H9 (cell line): ENCODE data around the gene PRIM2. TPM values are rescaled to one million over a fixed set of nuclear protein-coding genes. Genes with fewer than 3 reads are reported as not detected.
"Not testable (repeated sequence)": the region's sequence is repeated elsewhere in the genome, so short reads cannot be mapped to it uniquely, and the experiment has no call there.

Experiments used
- DNase-seq: peaks from one replicate; pipeline ENCODE4 v3.0.0-alpha.2; 2017
- H2AFZ ChIP-seq: one replicate; pipeline ENCODE4 v1.6.1; 2013; ENCODE audit warnings: mild to moderate bottlenecking, low read length, control low read depth, moderate library complexity
- H2AK5ac ChIP-seq: 2 replicates; pipeline ENCODE4 v1.6.1; 2013; ENCODE audit warnings: low read length, control low read depth, mixed read lengths; ENCODE audit not compliant: insufficient read length
- H2BK120ac ChIP-seq: one replicate; pipeline ENCODE4 v1.6.1; 2013; ENCODE audit warnings: low read depth, mild to moderate bottlenecking, low read length, control low read depth, inconsistent platforms; ENCODE audit not compliant: poor library complexity, severe bottlenecking
- H2BK12ac ChIP-seq: 2 replicates; pipeline ENCODE4 v1.6.1; 2013; ENCODE audit warnings: low read length, control low read depth, mixed read lengths, low read depth; ENCODE audit not compliant: insufficient read length
- H2BK15ac ChIP-seq: 2 replicates; pipeline ENCODE4 v1.6.1; 2013; ENCODE audit warnings: low read depth, low read length, control low read depth
- H2BK20ac ChIP-seq: one replicate; pipeline ENCODE4 v1.6.1; 2013; ENCODE audit warnings: low read depth, mild to moderate bottlenecking, low read length, control low read depth, inconsistent platforms; ENCODE audit not compliant: poor library complexity, severe bottlenecking
- H2BK5ac ChIP-seq: 2 replicates; pipeline ENCODE4 v1.6.1; 2013; ENCODE audit warnings: low read length, control low read depth, mixed read lengths; ENCODE audit not compliant: insufficient read length
- H3K14ac ChIP-seq: 2 replicates; pipeline ENCODE4 v1.6.1; 2013; ENCODE audit warnings: low read length, control low read depth; ENCODE audit not compliant: insufficient read depth
- H3K18ac ChIP-seq: 2 replicates; pipeline ENCODE4 v1.6.1; 2013; ENCODE audit warnings: low read depth, mild to moderate bottlenecking, mixed read lengths, low read length, control low read depth; ENCODE audit not compliant: insufficient read length
- H3K23ac ChIP-seq: 2 replicates; pipeline ENCODE4 v1.6.1; 2013; ENCODE audit warnings: low read length, control low read depth, mixed read lengths, low read depth; ENCODE audit not compliant: insufficient read length
- H3K23me2 ChIP-seq: 2 replicates; pipeline ENCODE4 v1.6.1; 2013; ENCODE audit warnings: low read depth, mild to moderate bottlenecking, mixed read lengths, low read length, control low read depth; ENCODE audit not compliant: insufficient read length, poor library complexity, severe bottlenecking
- H3K27ac ChIP-seq: 2 replicates; pipeline ENCODE4 v1.5.1; 2013; ENCODE audit warnings: low read length, control low read depth, mixed read lengths, low read depth; ENCODE audit not compliant: insufficient read length
- H3K27me3 ChIP-seq: 2 replicates; pipeline ENCODE4 v1.6.1; 2013; ENCODE audit warnings: low read length, control low read depth, inconsistent platforms; ENCODE audit not compliant: insufficient read depth
- H3K4ac ChIP-seq: 2 replicates; pipeline ENCODE4 v1.6.1; 2013; ENCODE audit warnings: low read depth, mild to moderate bottlenecking, control low read depth, inconsistent platforms, low read length, moderate library complexity
- H3K4me1 ChIP-seq: 2 replicates; pipeline ENCODE4 v1.6.1; 2013; ENCODE audit warnings: low read length, control low read depth, inconsistent platforms; ENCODE audit not compliant: insufficient read depth
- H3K4me2 ChIP-seq: 2 replicates; pipeline ENCODE4 v1.6.1; 2013; ENCODE audit warnings: low read length, control low read depth, mixed read lengths; ENCODE audit not compliant: insufficient read length, insufficient read depth
- H3K56ac ChIP-seq: 2 replicates; pipeline ENCODE4 v1.6.1; 2013; ENCODE audit warnings: low read depth, mild to moderate bottlenecking, mixed read lengths, low read length, control low read depth; ENCODE audit not compliant: insufficient read length
- H3K79me1 ChIP-seq: 2 replicates; pipeline ENCODE4 v1.6.1; 2013; ENCODE audit warnings: low read depth, mild to moderate bottlenecking, moderate library complexity, low read length, control low read depth, inconsistent platforms; ENCODE audit not compliant: insufficient read depth, poor library complexity, severe bottlenecking
- H3K79me2 ChIP-seq: 2 replicates; pipeline ENCODE4 v1.6.1; 2013; ENCODE audit warnings: low read length, control low read depth, inconsistent platforms; ENCODE audit not compliant: insufficient read depth
- H3K9ac ChIP-seq: 2 replicates; pipeline ENCODE4 v1.6.1; 2013; ENCODE audit warnings: low read length, control low read depth, mixed read lengths; ENCODE audit not compliant: insufficient read length; ENCODE audit errors: extremely low read depth
- H3K9me3 ChIP-seq: one replicate; pipeline ENCODE4 v1.6.1; 2013; ENCODE audit warnings: low read depth, low read length, inconsistent platforms; ENCODE audit not compliant: control insufficient read depth
- H3T11ph ChIP-seq: one replicate; pipeline ENCODE4 v1.6.1; 2013; ENCODE audit warnings: mild to moderate bottlenecking, low read length, control low read depth, inconsistent platforms
- H4K20me1 ChIP-seq: one replicate; pipeline ENCODE4 v1.6.1; 2013; ENCODE audit not compliant: control insufficient read depth, insufficient read length, insufficient read depth
- H4K5ac ChIP-seq: 2 replicates; pipeline ENCODE4 v1.6.1; 2013; ENCODE audit warnings: low read depth, mild to moderate bottlenecking, mixed read lengths, low read length, control low read depth; ENCODE audit not compliant: insufficient read length
- H4K8ac ChIP-seq: replicated peaks from 2 replicates; pipeline ENCODE4 v1.6.1; 2013; ENCODE audit warnings: low read length, control low read depth, mixed read lengths, low read depth; ENCODE audit not compliant: insufficient read length
- H4K91ac ChIP-seq: 2 replicates; pipeline ENCODE4 v1.6.1; 2013; ENCODE audit warnings: low read depth, mild to moderate bottlenecking, moderate library complexity, mixed read lengths, low read length, control low read depth; ENCODE audit not compliant: insufficient read length
- H3K27ac Mint-ChIP-seq, 3 experiments: 2 replicates in 2 of 3; 3 replicates in 1 of 3; pipeline ENCODE4 v1.8.0; 2020 to 2021; ENCODE audit warnings: mixed read lengths in 3 of 3, mild to moderate bottlenecking in 1 of 3, moderate library complexity in 1 of 3
- H3K27me3 Mint-ChIP-seq: 2 replicates; pipeline ENCODE4 v1.8.0; 2021; ENCODE audit warnings: low read depth, mild to moderate bottlenecking, moderate library complexity, mixed read lengths
- H3K36me3 Mint-ChIP-seq, 3 experiments: 2 replicates in 2 of 3; 3 replicates in 1 of 3; pipeline ENCODE4 v1.8.0; 2020 to 2021; ENCODE audit warnings: low read depth in 3 of 3, mixed read lengths in 3 of 3; ENCODE audit not compliant: insufficient read depth in 1 of 3
- H3K4me1 Mint-ChIP-seq, 2 experiments: 2 replicates each; pipeline ENCODE4 v1.8.0; 2020; ENCODE audit warnings: mixed read lengths in 2 of 2
- H3K4me3 Mint-ChIP-seq, 2 experiments: 2 replicates in 1 of 2; 3 replicates in 1 of 2; pipeline ENCODE4 v1.8.0; 2020 to 2021; ENCODE audit warnings: mild to moderate bottlenecking in 2 of 2, mixed read lengths in 2 of 2, moderate library complexity in 1 of 2
- H3K9me3 Mint-ChIP-seq, 2 experiments: 2 replicates in 1 of 2; 3 replicates in 1 of 2; pipeline ENCODE4 v1.8.0; 2020; ENCODE audit warnings: mild to moderate bottlenecking in 2 of 2, mixed read lengths in 2 of 2, moderate library complexity in 1 of 2
- WGBS: extraction: QIAGEN DNeasy Blood & Tissue Kit; methylation state at CpG from one replicate; pipeline ENCODE4 v1.1.7; 2013; ENCODE audit warnings: missing lambda C conversion rate, low lambda C conversion rate, mixed read lengths; ENCODE audit not compliant: insufficient read length; ENCODE audit errors: extremely low coverage; 5-methylcytosine and 5-hydroxymethylcytosine counted together
- total RNA-seq: library from RNA; stranded (reverse); gene quantifications from 2 replicates; pipeline ENCODE4 v1.2.1, GENCODE V29; 2021

Gene PRIM2
- total RNA-seq, 1 experiment from 2014 or later = 43.0 TPM

- H3K9me3 Mint-ChIP-seq, H3K56ac ChIP-seq, H3K27me3 ChIP-seq, H4K91ac ChIP-seq, H3K79me2 ChIP-seq, H2BK12ac ChIP-seq, H2BK120ac ChIP-seq, H3K36me3 Mint-ChIP-seq, H2BK20ac ChIP-seq, H2AK5ac ChIP-seq, H3T11ph ChIP-seq, H3K14ac ChIP-seq, H2BK15ac ChIP-seq, H3K23ac ChIP-seq, H4K5ac ChIP-seq, H3K27me3 Mint-ChIP-seq, H3K23me2 ChIP-seq, H3K4me1 ChIP-seq, H3K9ac ChIP-seq, H4K20me1 ChIP-seq, H3K18ac ChIP-seq, H3K79me1 ChIP-seq, H3K4ac ChIP-seq, H3K4me2 ChIP-seq, H3K27ac ChIP-seq, H3K4me3 Mint-ChIP-seq, H2AFZ ChIP-seq, H3K9me3 ChIP-seq, H4K8ac ChIP-seq, H2BK5ac ChIP-seq: not testable (repeated sequence)
- DNase-seq = peak; percentile 28
- peaks cover 47 to 57% of the 10 kb centered on the region in 2 experiments for H3K4me1 Mint-ChIP-seq
- H3K27ac Mint-ChIP-seq = peak overlapping the region in 1 of 3 experiments; percentile 63; a peak in 1 of 7 replicates
- no CpG with 5 or more reads among the region's 7 CpGs for WGBS
These were observed 174.4 kb downstream of the PRIM2 start for GRCh38 chr6:57491795-57492194.

GRCh38 chr6:57496251-57496650, 178.8 kb downstream of the PRIM2 start:
- H2BK5ac ChIP-seq, H2BK20ac ChIP-seq, H2AFZ ChIP-seq, H3K56ac ChIP-seq, H2BK120ac ChIP-seq, H3K4me1 ChIP-seq, H3K9me3 ChIP-seq, H4K5ac ChIP-seq, H3K27me3 Mint-ChIP-seq, H3K23ac ChIP-seq, H3K4ac ChIP-seq, H3K23me2 ChIP-seq, DNase-seq, H3K4me2 ChIP-seq, H3K27ac Mint-ChIP-seq, H3K9ac ChIP-seq, H2BK15ac ChIP-seq, H3K27me3 ChIP-seq, H3K4me3 Mint-ChIP-seq, H4K20me1 ChIP-seq, H3K18ac ChIP-seq, H3K9me3 Mint-ChIP-seq, H2BK12ac ChIP-seq, H4K91ac ChIP-seq, H3K79me1 ChIP-seq, H3K27ac ChIP-seq, H3K79me2 ChIP-seq, H3T11ph ChIP-seq, H4K8ac ChIP-seq, H3K36me3 Mint-ChIP-seq, H3K14ac ChIP-seq, H2AK5ac ChIP-seq: not testable (repeated sequence)
- no CpG with 5 or more reads among the region's 2 CpGs for WGBS
- peaks cover 29 to 46% of the 10 kb centered on the region in 2 experiments for H3K4me1 Mint-ChIP-seq
